Left hindlimb (tissue), 1 donor: ENCODE data around the gene NELL1.

ENCODE experiments used
- DNase-seq: peaks from one replicate; pipeline ENCODE4 v3.0.0-alpha.2; 2018

The NELL1 gene

GRCh38 chr11:21447871-21448270, 778.5 kb downstream of the NELL1 start:
- no peak for DNase-seq

- no peak for DNase-seq
Observed at GRCh38 chr11:21456186-21456585, 786.8 kb downstream of the NELL1 start.

GRCh38 chr11:21460082-21460481, 790.7 kb downstream of the NELL1 start:
- DNase-seq, result no peak

GRCh38 chr11:21461701-21462100, 792.3 kb downstream of the NELL1 start:
- no peak for DNase-seq

- no peak for DNase-seq
Observed at GRCh38 chr11:21464601-21465193, 795.3 kb downstream of the NELL1 start.

- DNase-seq, result no peak
Observed at GRCh38 chr11:21465203-21465602, 795.8 kb downstream of the NELL1 start.

GRCh38 chr11:21465920-21466319, 796.5 kb downstream of the NELL1 start:
- DNase-seq, result no peak

- DNase-seq, result no peak
Observed at GRCh38 chr11:21470521-21470920, 801.1 kb downstream of the NELL1 start.

- DNase-seq, result no peak
Observed at GRCh38 chr11:21472261-21472660, 802.9 kb downstream of the NELL1 start.

GRCh38 chr11:21474529-21474928, 805.1 kb downstream of the NELL1 start:
- no peak for DNase-seq

GRCh38 chr11:21475276-21475675, 805.9 kb downstream of the NELL1 start:
- no peak for DNase-seq

GRCh38 chr11:21476588-21476987, 807.2 kb downstream of the NELL1 start:
- DNase-seq, result no peak

GRCh38 chr11:21480240-21480639, 810.9 kb downstream of the NELL1 start:
- DNase-seq, result no peak

- DNase-seq, result no peak
Observed at GRCh38 chr11:21481255-21481654, 811.9 kb downstream of the NELL1 start.

- DNase-seq, result no peak
Observed at GRCh38 chr11:21484039-21484438, 814.7 kb downstream of the NELL1 start.

- DNase-seq, result peak; percentile 26
Observed at GRCh38 chr11:21485006-21485405, 815.6 kb downstream of the NELL1 start.

- DNase-seq, result no peak
Observed at GRCh38 chr11:21485426-21485825, 816.0 kb downstream of the NELL1 start.

- DNase-seq, result no peak
Observed at GRCh38 chr11:21489416-21490115, 820.2 kb downstream of the NELL1 start.

GRCh38 chr11:21492931-21493330, 823.5 kb downstream of the NELL1 start:
- DNase-seq, result no peak

- no peak for DNase-seq
Observed at GRCh38 chr11:21494946-21495345, 825.6 kb downstream of the NELL1 start.

- no peak for DNase-seq
Observed at GRCh38 chr11:21495879-21496278, 826.5 kb downstream of the NELL1 start.

GRCh38 chr11:21501245-21501644, 831.9 kb downstream of the NELL1 start:
- no peak for DNase-seq

- DNase-seq, result no peak
Observed at GRCh38 chr11:21505070-21505469, 835.7 kb downstream of the NELL1 start.

- DNase-seq, result peak; percentile 33
Observed at GRCh38 chr11:21511835-21512440, 842.6 kb downstream of the NELL1 start.
